C4-2B (cell line): ENCODE results near the gene CTTN.

Experiments
- H3K27ac ChIP-seq: fragments of 450-650 bp; 2 replicates; pipeline ENCODE4 v1.5.1; 2017
- CTCF ChIP-seq: fragments of 450-650 bp; conservative IDR thresholded peaks from 2 replicates; pipeline ENCODE4 v1.5.1; 2017; ENCODE audit warnings: mild to moderate bottlenecking
- ZFX ChIP-seq: fragments of 450-650 bp; IDR thresholded peaks from 2 replicates; pipeline ENCODE4 v1.6.1; 2017

Gene CTTN

GRCh38 chr11:70410276-70411205 lies 12.2 kb downstream of the CTTN start:
- TF ChIP-seq CTCF: no peak
- no peak for TF ChIP-seq ZFX
- H3K27ac ChIP-seq: no peak overlapping the region

GRCh38 chr11:70411713-70412452 lies 13.6 kb downstream of the CTTN start:
- no peak overlapping the region for H3K27ac ChIP-seq
- TF ChIP-seq ZFX: no peak
- TF ChIP-seq CTCF: no peak

- H3K27ac ChIP-seq: no peak overlapping the region
- no peak for TF ChIP-seq CTCF
- TF ChIP-seq ZFX: no peak
These were observed 14.8 kb downstream of the CTTN start for GRCh38 chr11:70413151-70413550.

GRCh38 chr11:70414341-70415100 lies 16.2 kb downstream of the CTTN start:
- TF ChIP-seq ZFX (no peak), CTCF (no peak)
- no peak overlapping the region for H3K27ac ChIP-seq

- H3K27ac ChIP-seq: no peak overlapping the region
- no peak for TF ChIP-seq CTCF
- TF ChIP-seq ZFX: no peak
These were observed 16.9 kb downstream of the CTTN start for GRCh38 chr11:70415191-70415590.

- no peak overlapping the region for H3K27ac ChIP-seq
- TF ChIP-seq CTCF (no peak), ZFX (no peak)
These were observed 17.5 kb downstream of the CTTN start for GRCh38 chr11:70415642-70416395.
